Caco-2 (cell line): Measurements from ENCODE around the gene THNSL1. TPM values are rescaled to one million over a fixed set of nuclear protein-coding genes. Genes with fewer than 3 reads are reported as not detected.

Experiments
- BruUV-seq: library from RNA; stranded (reverse); fragments of 400-500 nt; replicated peaks from 2 replicates; lab custom pipeline; 2021; lab: Mats Ljungman, UMichigan
- CTCF ChIA-PET: fragments of 300-600 bp; sonication (Branson Sonifier 250); formaldehyde crosslinking; loops from one replicate; lab custom pipeline; 2022; ENCODE audit warnings: antibody characterized with exemption; lab: Charles Lee
- POLR2A ChIA-PET: fragments of 300-600 bp; sonication (Branson Sonifier 250); formaldehyde crosslinking; loops from one replicate; lab custom pipeline; 2022; ENCODE audit warnings: antibody characterized with exemption; lab: Charles Lee
- DNase-seq, 2 experiments: peaks; one replicate each; pipeline versions ENCODE4 v3.0.0 to v3.0.0-alpha.2; 2020 to 2022
- H3K27me3 ChIP-seq: replicated peaks from 2 replicates; pipeline ENCODE4 v1.6.0; 2011; ENCODE audit warnings: low read length; ENCODE audit not compliant: control insufficient read depth, insufficient read depth
- H3K36me3 ChIP-seq: 2 replicates; pipeline ENCODE4 v1.5.1; 2011; ENCODE audit warnings: low read length; ENCODE audit not compliant: control insufficient read depth, insufficient read depth
- H3K4me1 ChIP-seq: fragments of 250-450 bp; sonication (Bioruptor Pico); 2 replicates; pipeline ENCODE4 v1.5.1; 2020; ENCODE audit warnings: mild to moderate bottlenecking
- H3K4me3 ChIP-seq: 2 replicates; pipeline ENCODE4 v1.5.1; 2011; ENCODE audit warnings: low read depth, mild to moderate bottlenecking, control low read depth, low read length
- H3K9me3 ChIP-seq: fragments of 250-450 bp; sonication (Bioruptor Pico); 2 replicates; pipeline ENCODE4 v1.5.1; 2020; ENCODE audit warnings: mild to moderate bottlenecking, moderate library complexity
- H3K27ac Mint-ChIP-seq: one replicate; pipeline ENCODE4 v1.8.0; 2022; ENCODE audit warnings: mixed read lengths; ENCODE audit not compliant: unreplicated experiment
- H3K27me3 Mint-ChIP-seq: one replicate; pipeline ENCODE4 v1.8.0; 2022; ENCODE audit warnings: mixed read lengths; ENCODE audit not compliant: insufficient read depth, unreplicated experiment
- H3K36me3 Mint-ChIP-seq: one replicate; pipeline ENCODE4 v1.8.0; 2022; ENCODE audit warnings: mild to moderate bottlenecking, mixed read lengths; ENCODE audit not compliant: insufficient read depth, unreplicated experiment
- H3K4me1 Mint-ChIP-seq: one replicate; pipeline ENCODE4 v1.8.0; 2022; ENCODE audit warnings: low read depth, mixed read lengths; ENCODE audit not compliant: unreplicated experiment
- H3K4me3 Mint-ChIP-seq: one replicate; pipeline ENCODE4 v1.8.0; 2022; ENCODE audit warnings: mild to moderate bottlenecking, moderate library complexity, mixed read lengths; ENCODE audit not compliant: unreplicated experiment
- H3K9me3 Mint-ChIP-seq: one replicate; pipeline ENCODE4 v1.8.0; 2022; ENCODE audit warnings: mixed read lengths; ENCODE audit not compliant: unreplicated experiment
- intact Hi-C: fragments of 100-400 bp; cut with micrococcal nuclease; formaldehyde crosslinking; loops from one replicate; pipeline ENCODE4 v1.10.0; 2022; ENCODE audit not compliant: unreplicated experiment
- total RNA-seq: library from RNA; stranded (reverse); gene quantifications from 2 replicates; pipeline ENCODE4 v1.2.3, GENCODE V29; 2022
- TF ChIP-seq, protein P1 (sequence below), 2 experiments: fragments of 200-600 bp in 1 of 2; IDR thresholded peaks; 1 replicate in 1 of 2; 2 replicates in 1 of 2; pipeline versions ENCODE4 v1.5.1 to v1.8.0; 2011 to 2022; ENCODE audit warnings: antibody characterized with exemption in 1 of 2, control low read depth in 1 of 2, inconsistent platforms in 1 of 2, low read depth in 1 of 2, low read length in 1 of 2, mild to moderate bottlenecking in 1 of 2, moderate library complexity in 1 of 2; ENCODE audit not compliant: insufficient read depth in 1 of 2, severe bottlenecking in 1 of 2, unreplicated experiment in 1 of 2

Gene THNSL1
- total RNA-seq, 1 experiment from 2014 or later: 6.3 TPM

- BruUV-seq: no TSS peak
- Histone ChIP-seq H3K27me3 (no peaks in the 10 kb centered on the region), H3K9me3 (no peaks in the 10 kb centered on the region), H3K4me1 (no peaks in the 10 kb centered on the region), H3K4me3 (no peak overlapping the region), H3K36me3 (no peaks in the 10 kb centered on the region)
- no peaks in the 10 kb centered on the region for H3K4me1 Mint-ChIP-seq
- no peak overlapping the region for H3K4me3 Mint-ChIP-seq
- intact Hi-C loops: no loop called here
- no peak for DNase-seq
- ChIA-PET POLR2A (no interaction called here), CTCF (interaction anchor here (0.8 kb wide), 1 partner anchor 347 kb away, joined by 3 read pairs; no protein-coding TSS in a partner anchor)
- TF ChIP-seq, protein P1, sequence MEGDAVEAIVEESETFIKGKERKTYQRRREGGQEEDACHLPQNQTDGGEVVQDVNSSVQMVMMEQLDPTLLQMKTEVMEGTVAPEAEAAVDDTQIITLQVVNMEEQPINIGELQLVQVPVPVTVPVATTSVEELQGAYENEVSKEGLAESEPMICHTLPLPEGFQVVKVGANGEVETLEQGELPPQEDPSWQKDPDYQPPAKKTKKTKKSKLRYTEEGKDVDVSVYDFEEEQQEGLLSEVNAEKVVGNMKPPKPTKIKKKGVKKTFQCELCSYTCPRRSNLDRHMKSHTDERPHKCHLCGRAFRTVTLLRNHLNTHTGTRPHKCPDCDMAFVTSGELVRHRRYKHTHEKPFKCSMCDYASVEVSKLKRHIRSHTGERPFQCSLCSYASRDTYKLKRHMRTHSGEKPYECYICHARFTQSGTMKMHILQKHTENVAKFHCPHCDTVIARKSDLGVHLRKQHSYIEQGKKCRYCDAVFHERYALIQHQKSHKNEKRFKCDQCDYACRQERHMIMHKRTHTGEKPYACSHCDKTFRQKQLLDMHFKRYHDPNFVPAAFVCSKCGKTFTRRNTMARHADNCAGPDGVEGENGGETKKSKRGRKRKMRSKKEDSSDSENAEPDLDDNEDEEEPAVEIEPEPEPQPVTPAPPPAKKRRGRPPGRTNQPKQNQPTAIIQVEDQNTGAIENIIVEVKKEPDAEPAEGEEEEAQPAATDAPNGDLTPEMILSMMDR (IDR thresholded peaks at IDR 0.05; ENCODE audit: insufficient read depth in 1 of 2, low read depth in 1 of 2, low read length in 1 of 2, severe bottlenecking in 1 of 2, unreplicated experiment in 1 of 2): no peak
- no peak overlapping the region for H3K27ac Mint-ChIP-seq
- no peaks in the 10 kb centered on the region for H3K9me3 Mint-ChIP-seq
- H3K27me3 Mint-ChIP-seq: no peaks in the 10 kb centered on the region
- no peaks in the 10 kb centered on the region for H3K36me3 Mint-ChIP-seq
Measured at GRCh38 chr10:24991298-24991697, 25.1 kb upstream of the THNSL1 start.

GRCh38 chr10:24992512-24993133 is 23.8 kb upstream of the THNSL1 start:
- Mint-ChIP-seq H3K4me3 (no peak overlapping the region), H3K27me3 (no peaks in the 10 kb centered on the region), H3K27ac (no peak overlapping the region), H3K4me1 (no peaks in the 10 kb centered on the region), H3K36me3 (no peaks in the 10 kb centered on the region), H3K9me3 (no peaks in the 10 kb centered on the region)
- DNase-seq: no peak
- no TSS peak for BruUV-seq
- TF ChIP-seq, protein P1 (IDR thresholded peaks at IDR 0.05; ENCODE audit: insufficient read depth in 1 of 2, low read depth in 1 of 2, low read length in 1 of 2, severe bottlenecking in 1 of 2, unreplicated experiment in 1 of 2): no peak
- H3K4me1 ChIP-seq: no peaks in the 10 kb centered on the region
- POLR2A ChIA-PET: no interaction called here
- H3K9me3 ChIP-seq: no peaks in the 10 kb centered on the region
- intact Hi-C loops: no loop called here
- H3K27me3 ChIP-seq: no peaks in the 10 kb centered on the region
- H3K36me3 ChIP-seq: no peaks in the 10 kb centered on the region
- no peak overlapping the region for H3K4me3 ChIP-seq
- CTCF ChIA-PET: interaction anchor here (0.7 kb wide), 1 partner anchor 30 kb away, joined by 3 read pairs; no protein-coding TSS in a partner anchor

GRCh38 chr10:24993237-24993958 is 23.0 kb upstream of the THNSL1 start:
- intact Hi-C loops: no loop called here
- Mint-ChIP-seq H3K36me3 (no peaks in the 10 kb centered on the region), H3K27me3 (no peaks in the 10 kb centered on the region), H3K4me3 (no peak overlapping the region), H3K9me3 (no peaks in the 10 kb centered on the region), H3K27ac (no peak overlapping the region), H3K4me1 (no peaks in the 10 kb centered on the region)
- TF ChIP-seq, protein P1 (IDR thresholded peaks at IDR 0.05; ENCODE audit: insufficient read depth in 1 of 2, low read depth in 1 of 2, low read length in 1 of 2, severe bottlenecking in 1 of 2, unreplicated experiment in 1 of 2): no peak
- ChIA-PET POLR2A (no interaction called here), CTCF (no interaction called here)
- no peaks in the 10 kb centered on the region for H3K36me3 ChIP-seq
- H3K27me3 ChIP-seq: no peaks in the 10 kb centered on the region
- no peak overlapping the region for H3K4me3 ChIP-seq
- DNase-seq: no peak
- BruUV-seq: no TSS peak
- no peaks in the 10 kb centered on the region for H3K9me3 ChIP-seq
- no peaks in the 10 kb centered on the region for H3K4me1 ChIP-seq
